WTC11 (cell line): ENCODE results near the gene KNDC1. TPM values are rescaled to one million over a fixed set of nuclear protein-coding genes. Genes with fewer than 3 reads are reported as not detected.

ENCODE experiments used
- ATAC-seq: fragments of 200-7000 bp; cut with Tn5 transposase; 2 replicates; pipeline ENCODE4 v1.10.0; 2021; ENCODE audit warnings: mild to moderate bottlenecking, moderate library complexity
- CTCF ChIA-PET: fragments of 300-600 bp; sonication (Branson Sonifier 250); formaldehyde crosslinking; loops from one replicate; lab custom pipeline; 2021; ENCODE audit warnings: antibody characterized with exemption; lab: Charles Lee
- POLR2A ChIA-PET: fragments of 350-600 bp; sonication (Branson Sonifier 250); formaldehyde crosslinking; loops from one replicate; lab custom pipeline; 2021; ENCODE audit warnings: antibody characterized with exemption; lab: Charles Lee
- DNase-seq: peaks from one replicate; pipeline ENCODE4 v3.0.0; 2021; ENCODE audit warnings: low spot score
- H3K27ac Mint-ChIP-seq: 2 replicates; pipeline ENCODE4 v1.8.0; 2021; ENCODE audit warnings: mixed read lengths
- H3K27me3 Mint-ChIP-seq: 2 replicates; pipeline ENCODE4 v1.8.0; 2021; ENCODE audit warnings: low read depth, mild to moderate bottlenecking, moderate library complexity, mixed read lengths
- H3K36me3 Mint-ChIP-seq: 2 replicates; pipeline ENCODE4 v1.8.0; 2021; ENCODE audit warnings: mixed read lengths
- H3K4me1 Mint-ChIP-seq: 2 replicates; pipeline ENCODE4 v1.8.0; 2022; ENCODE audit warnings: mixed read lengths
- H3K4me3 Mint-ChIP-seq: 2 replicates; pipeline ENCODE4 v1.8.0; 2021; ENCODE audit warnings: mild to moderate bottlenecking, moderate library complexity, mixed read lengths
- H3K9me3 Mint-ChIP-seq: 2 replicates; pipeline ENCODE4 v1.8.0; 2021; ENCODE audit warnings: mixed read lengths
- ELF4 ChIP-seq: sonication (generic); formaldehyde crosslinking; IDR thresholded peaks from 2 replicates; pipeline ENCODE4 v1.8.1; 2022; ENCODE audit warnings: low read depth, mild to moderate bottlenecking, moderate library complexity, missing genetic modification reagents
- EMX1 ChIP-seq: fragments of 250-450 bp; sonication (Bioruptor Pico); IDR thresholded peaks from 2 replicates; pipeline ENCODE4 v1.8.0; 2021; ENCODE audit warnings: mild to moderate bottlenecking
- FOXJ3 ChIP-seq: sonication (generic); formaldehyde crosslinking; IDR thresholded peaks from 2 replicates; pipeline ENCODE4 v1.9.0; 2021; ENCODE audit warnings: missing genetic modification reagents, mild to moderate bottlenecking, borderline replicate concordance
- FOXK1 ChIP-seq: sonication (generic); formaldehyde crosslinking; IDR thresholded peaks from 2 replicates; pipeline ENCODE4 v1.8.0; 2022; ENCODE audit warnings: mild to moderate bottlenecking, moderate library complexity, missing genetic modification reagents
- GTF2I ChIP-seq: fragments of 250-450 bp; sonication (Bioruptor Pico); conservative IDR thresholded peaks from 2 replicates; pipeline ENCODE4 v1.4.0; 2021; ENCODE audit warnings: mild to moderate bottlenecking
- IRF2 ChIP-seq: sonication (generic); formaldehyde crosslinking; IDR thresholded peaks from 2 replicates; pipeline ENCODE4 v1.8.0; 2022; ENCODE audit warnings: low read depth, missing genetic modification reagents, borderline replicate concordance
- NR1H2 ChIP-seq: sonication (generic); formaldehyde crosslinking; IDR thresholded peaks from 2 replicates; pipeline ENCODE4 v1.9.0; 2021; ENCODE audit warnings: mild to moderate bottlenecking, moderate library complexity, missing genetic modification reagents
- ZBTB21 ChIP-seq: sonication (generic); formaldehyde crosslinking; IDR thresholded peaks from 2 replicates; pipeline ENCODE4 v1.8.1; 2023; ENCODE audit warnings: mild to moderate bottlenecking, missing genetic modification reagents, borderline replicate concordance
- ZNF138 ChIP-seq: sonication (generic); formaldehyde crosslinking; conservative IDR thresholded peaks from 2 replicates; pipeline ENCODE4 v1.8.1; 2022; ENCODE audit warnings: mild to moderate bottlenecking, moderate library complexity, missing genetic modification reagents
- ZNF219 ChIP-seq: sonication (generic); formaldehyde crosslinking; IDR thresholded peaks from 2 replicates; pipeline ENCODE4 v1.8.0; 2023; ENCODE audit warnings: missing genetic modification reagents, mild to moderate bottlenecking, borderline replicate concordance
- total RNA-seq: library from RNA; stranded (reverse); gene quantifications from 3 replicates; pipeline ENCODE4 v1.2.3, GENCODE V29; 2021
- TF ChIP-seq, protein P1 (sequence below): sonication (generic); formaldehyde crosslinking; IDR thresholded peaks from 2 replicates; pipeline ENCODE4 v1.8.0; 2022; ENCODE audit warnings: missing genetic modification reagents
- TF ChIP-seq, protein P2 (sequence below): sonication (generic); formaldehyde crosslinking; IDR thresholded peaks from 2 replicates; pipeline ENCODE4 v1.8.1; 2022; ENCODE audit warnings: mild to moderate bottlenecking, moderate library complexity, missing genetic modification reagents
- TF ChIP-seq, protein P3 (sequence below): fragments of 250-450 bp; sonication (Bioruptor Pico); IDR thresholded peaks from 2 replicates; pipeline ENCODE4 v1.9.0; 2021; ENCODE audit warnings: mild to moderate bottlenecking
- TF ChIP-seq, protein P4 (sequence below): sonication (generic); formaldehyde crosslinking; IDR thresholded peaks from 2 replicates; pipeline ENCODE4 v1.8.0; 2023; ENCODE audit warnings: mild to moderate bottlenecking, missing genetic modification reagents
- TF ChIP-seq, protein P5 (sequence below): sonication (generic); formaldehyde crosslinking; IDR thresholded peaks from 2 replicates; pipeline ENCODE4 v1.8.0; 2022; ENCODE audit warnings: mild to moderate bottlenecking, missing genetic modification reagents
- TF ChIP-seq, protein P6 (sequence below): fragments of 250-450 bp; sonication (Bioruptor Pico); IDR thresholded peaks from 2 replicates; pipeline ENCODE4 v1.9.0; 2021; ENCODE audit warnings: moderate library complexity, mild to moderate bottlenecking, inconsistent platforms, borderline replicate concordance
- TF ChIP-seq, protein P7 (sequence below): sonication (generic); formaldehyde crosslinking; IDR thresholded peaks from 2 replicates; pipeline ENCODE4 v1.8.1; 2023; ENCODE audit warnings: mild to moderate bottlenecking, missing genetic modification reagents, moderate library complexity
- TF ChIP-seq, protein P8 (sequence below): fragments of 250-450 bp; sonication (Bioruptor Pico); IDR thresholded peaks from 2 replicates; pipeline ENCODE4 v1.9.0; 2021; ENCODE audit warnings: mild to moderate bottlenecking
- TF ChIP-seq, protein P9 (sequence below): sonication (generic); formaldehyde crosslinking; IDR thresholded peaks from 2 replicates; pipeline ENCODE4 v1.8.0; 2022; ENCODE audit warnings: mild to moderate bottlenecking, missing genetic modification reagents
- TF ChIP-seq, protein P10 (sequence below): sonication (generic); formaldehyde crosslinking; IDR thresholded peaks from 2 replicates; pipeline ENCODE4 v1.8.0; 2022; ENCODE audit warnings: mild to moderate bottlenecking, missing genetic modification reagents

KNDC1 gene
- total RNA-seq, 1 experiment from 2014 or later: 26.6 TPM

DNA sequence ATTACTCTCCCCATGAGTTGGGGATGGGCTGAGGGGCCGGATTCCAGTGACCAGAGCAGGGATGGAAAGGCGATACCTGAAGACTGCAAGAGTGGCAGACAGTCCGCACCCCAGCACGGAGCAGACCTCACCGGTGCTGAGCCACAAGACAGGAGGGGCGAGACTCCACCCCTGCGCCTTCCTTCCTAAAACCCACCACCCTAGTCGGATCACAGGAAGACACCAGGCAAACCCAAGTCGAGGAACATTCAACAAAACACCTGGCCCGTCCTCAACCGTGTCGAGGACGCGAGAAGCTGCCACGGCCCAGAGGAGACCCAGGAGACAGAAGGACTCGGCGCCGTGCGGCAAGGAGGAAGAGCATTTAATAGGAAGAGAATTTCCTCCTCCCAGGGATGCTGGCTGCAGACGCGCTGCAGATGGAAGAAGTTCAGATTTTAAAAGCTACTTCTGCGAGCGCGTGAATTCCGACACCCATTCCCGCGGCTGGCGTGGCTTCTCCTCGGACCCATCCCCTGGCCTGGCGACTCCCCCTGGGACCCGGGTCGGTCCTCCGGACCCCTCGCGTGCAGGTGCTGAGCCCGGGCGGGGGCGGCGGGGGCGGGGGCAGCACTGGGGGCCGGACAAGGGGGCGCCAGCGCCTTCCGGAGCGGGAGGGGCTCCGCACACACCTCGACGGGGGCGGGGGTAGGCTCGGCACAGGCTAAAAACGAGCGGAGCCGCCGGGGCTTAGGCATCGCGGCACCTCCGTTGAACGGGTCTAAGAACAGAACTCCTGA, 69.4 kb downstream of the KNDC1 start:
- ATAC-seq (peak; percentile 50), DNase-seq (peak; percentile 63)
- ChIA-PET CTCF (no interaction called here), POLR2A (no interaction called here)
- Mint-ChIP-seq H3K27me3 (peaks cover 48% of the 10 kb centered on the region), H3K36me3 (peaks cover 6% of the 10 kb centered on the region), H3K27ac (peak overlapping the region; percentile 86), H3K4me1 (peaks cover 51% of the 10 kb centered on the region), H3K9me3 (no peaks in the 10 kb centered on the region), H3K4me3 (peak overlapping the region; percentile 80)
- TF ChIP-seq ZBTB21 (CRISPR knock-in tag) (no peak), EMX1 (CRISPR knock-in tag) (no peak), ZNF138 (CRISPR knock-in tag) (no peak), ZNF219 (no peak), FOXK1 (CRISPR knock-in tag) (no peak), ELF4 (no peak), FOXJ3 (CRISPR knock-in tag) (no peak), GTF2I (CRISPR knock-in tag) (no peak), NR1H2 (CRISPR knock-in tag) (no peak), IRF2 (CRISPR knock-in tag) (no peak)
- TF ChIP-seq, protein P1, sequence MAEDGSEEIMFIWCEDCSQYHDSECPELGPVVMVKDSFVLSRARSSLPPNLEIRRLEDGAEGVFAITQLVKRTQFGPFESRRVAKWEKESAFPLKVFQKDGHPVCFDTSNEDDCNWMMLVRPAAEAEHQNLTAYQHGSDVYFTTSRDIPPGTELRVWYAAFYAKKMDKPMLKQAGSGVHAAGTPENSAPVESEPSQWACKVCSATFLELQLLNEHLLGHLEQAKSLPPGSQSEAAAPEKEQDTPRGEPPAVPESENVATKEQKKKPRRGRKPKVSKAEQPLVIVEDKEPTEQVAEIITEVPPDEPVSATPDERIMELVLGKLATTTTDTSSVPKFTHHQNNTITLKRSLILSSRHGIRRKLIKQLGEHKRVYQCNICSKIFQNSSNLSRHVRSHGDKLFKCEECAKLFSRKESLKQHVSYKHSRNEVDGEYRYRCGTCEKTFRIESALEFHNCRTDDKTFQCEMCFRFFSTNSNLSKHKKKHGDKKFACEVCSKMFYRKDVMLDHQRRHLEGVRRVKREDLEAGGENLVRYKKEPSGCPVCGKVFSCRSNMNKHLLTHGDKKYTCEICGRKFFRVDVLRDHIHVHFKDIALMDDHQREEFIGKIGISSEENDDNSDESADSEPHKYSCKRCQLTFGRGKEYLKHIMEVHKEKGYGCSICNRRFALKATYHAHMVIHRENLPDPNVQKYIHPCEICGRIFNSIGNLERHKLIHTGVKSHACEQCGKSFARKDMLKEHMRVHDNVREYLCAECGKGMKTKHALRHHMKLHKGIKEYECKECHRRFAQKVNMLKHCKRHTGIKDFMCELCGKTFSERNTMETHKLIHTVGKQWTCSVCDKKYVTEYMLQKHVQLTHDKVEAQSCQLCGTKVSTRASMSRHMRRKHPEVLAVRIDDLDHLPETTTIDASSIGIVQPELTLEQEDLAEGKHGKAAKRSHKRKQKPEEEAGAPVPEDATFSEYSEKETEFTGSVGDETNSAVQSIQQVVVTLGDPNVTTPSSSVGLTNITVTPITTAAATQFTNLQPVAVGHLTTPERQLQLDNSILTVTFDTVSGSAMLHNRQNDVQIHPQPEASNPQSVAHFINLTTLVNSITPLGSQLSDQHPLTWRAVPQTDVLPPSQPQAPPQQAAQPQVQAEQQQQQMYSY (CRISPR knock-in tag): no peak
- TF ChIP-seq, protein P2, sequence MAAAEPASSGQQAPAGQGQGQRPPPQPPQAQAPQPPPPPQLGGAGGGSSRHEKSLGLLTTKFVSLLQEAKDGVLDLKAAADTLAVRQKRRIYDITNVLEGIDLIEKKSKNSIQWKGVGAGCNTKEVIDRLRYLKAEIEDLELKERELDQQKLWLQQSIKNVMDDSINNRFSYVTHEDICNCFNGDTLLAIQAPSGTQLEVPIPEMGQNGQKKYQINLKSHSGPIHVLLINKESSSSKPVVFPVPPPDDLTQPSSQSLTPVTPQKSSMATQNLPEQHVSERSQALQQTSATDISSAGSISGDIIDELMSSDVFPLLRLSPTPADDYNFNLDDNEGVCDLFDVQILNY (CRISPR knock-in tag): peak; percentile 14; the same call in 1 of the 2 replicates
- TF ChIP-seq, protein P3, sequence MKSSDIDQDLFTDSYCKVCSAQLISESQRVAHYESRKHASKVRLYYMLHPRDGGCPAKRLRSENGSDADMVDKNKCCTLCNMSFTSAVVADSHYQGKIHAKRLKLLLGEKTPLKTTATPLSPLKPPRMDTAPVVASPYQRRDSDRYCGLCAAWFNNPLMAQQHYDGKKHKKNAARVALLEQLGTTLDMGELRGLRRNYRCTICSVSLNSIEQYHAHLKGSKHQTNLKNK: no peak
- TF ChIP-seq, protein P4, sequence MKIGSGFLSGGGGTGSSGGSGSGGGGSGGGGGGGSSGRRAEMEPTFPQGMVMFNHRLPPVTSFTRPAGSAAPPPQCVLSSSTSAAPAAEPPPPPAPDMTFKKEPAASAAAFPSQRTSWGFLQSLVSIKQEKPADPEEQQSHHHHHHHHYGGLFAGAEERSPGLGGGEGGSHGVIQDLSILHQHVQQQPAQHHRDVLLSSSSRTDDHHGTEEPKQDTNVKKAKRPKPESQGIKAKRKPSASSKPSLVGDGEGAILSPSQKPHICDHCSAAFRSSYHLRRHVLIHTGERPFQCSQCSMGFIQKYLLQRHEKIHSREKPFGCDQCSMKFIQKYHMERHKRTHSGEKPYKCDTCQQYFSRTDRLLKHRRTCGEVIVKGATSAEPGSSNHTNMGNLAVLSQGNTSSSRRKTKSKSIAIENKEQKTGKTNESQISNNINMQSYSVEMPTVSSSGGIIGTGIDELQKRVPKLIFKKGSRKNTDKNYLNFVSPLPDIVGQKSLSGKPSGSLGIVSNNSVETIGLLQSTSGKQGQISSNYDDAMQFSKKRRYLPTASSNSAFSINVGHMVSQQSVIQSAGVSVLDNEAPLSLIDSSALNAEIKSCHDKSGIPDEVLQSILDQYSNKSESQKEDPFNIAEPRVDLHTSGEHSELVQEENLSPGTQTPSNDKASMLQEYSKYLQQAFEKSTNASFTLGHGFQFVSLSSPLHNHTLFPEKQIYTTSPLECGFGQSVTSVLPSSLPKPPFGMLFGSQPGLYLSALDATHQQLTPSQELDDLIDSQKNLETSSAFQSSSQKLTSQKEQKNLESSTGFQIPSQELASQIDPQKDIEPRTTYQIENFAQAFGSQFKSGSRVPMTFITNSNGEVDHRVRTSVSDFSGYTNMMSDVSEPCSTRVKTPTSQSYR: no peak
- TF ChIP-seq, protein P5, sequence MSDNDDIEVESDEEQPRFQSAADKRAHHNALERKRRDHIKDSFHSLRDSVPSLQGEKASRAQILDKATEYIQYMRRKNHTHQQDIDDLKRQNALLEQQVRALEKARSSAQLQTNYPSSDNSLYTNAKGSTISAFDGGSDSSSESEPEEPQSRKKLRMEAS: peak; percentile 74; the same call in 1 of the 2 replicates
- TF ChIP-seq, protein P6, sequence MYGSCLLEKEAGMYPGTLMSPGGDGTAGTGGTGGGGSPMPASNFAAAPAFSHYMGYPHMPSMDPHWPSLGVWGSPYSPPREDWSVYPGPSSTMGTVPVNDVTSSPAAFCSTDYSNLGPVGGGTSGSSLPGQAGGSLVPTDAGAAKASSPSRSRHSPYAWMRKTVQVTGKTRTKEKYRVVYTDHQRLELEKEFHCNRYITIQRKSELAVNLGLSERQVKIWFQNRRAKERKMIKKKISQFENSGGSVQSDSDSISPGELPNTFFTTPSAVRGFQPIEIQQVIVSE (CRISPR knock-in tag): no peak
- TF ChIP-seq, protein P7, sequence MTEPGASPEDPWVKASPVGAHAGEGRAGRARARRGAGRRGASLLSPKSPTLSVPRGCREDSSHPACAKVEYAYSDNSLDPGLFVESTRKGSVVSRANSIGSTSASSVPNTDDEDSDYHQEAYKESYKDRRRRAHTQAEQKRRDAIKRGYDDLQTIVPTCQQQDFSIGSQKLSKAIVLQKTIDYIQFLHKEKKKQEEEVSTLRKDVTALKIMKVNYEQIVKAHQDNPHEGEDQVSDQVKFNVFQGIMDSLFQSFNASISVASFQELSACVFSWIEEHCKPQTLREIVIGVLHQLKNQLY (CRISPR knock-in tag): no peak
- TF ChIP-seq, protein P8, sequence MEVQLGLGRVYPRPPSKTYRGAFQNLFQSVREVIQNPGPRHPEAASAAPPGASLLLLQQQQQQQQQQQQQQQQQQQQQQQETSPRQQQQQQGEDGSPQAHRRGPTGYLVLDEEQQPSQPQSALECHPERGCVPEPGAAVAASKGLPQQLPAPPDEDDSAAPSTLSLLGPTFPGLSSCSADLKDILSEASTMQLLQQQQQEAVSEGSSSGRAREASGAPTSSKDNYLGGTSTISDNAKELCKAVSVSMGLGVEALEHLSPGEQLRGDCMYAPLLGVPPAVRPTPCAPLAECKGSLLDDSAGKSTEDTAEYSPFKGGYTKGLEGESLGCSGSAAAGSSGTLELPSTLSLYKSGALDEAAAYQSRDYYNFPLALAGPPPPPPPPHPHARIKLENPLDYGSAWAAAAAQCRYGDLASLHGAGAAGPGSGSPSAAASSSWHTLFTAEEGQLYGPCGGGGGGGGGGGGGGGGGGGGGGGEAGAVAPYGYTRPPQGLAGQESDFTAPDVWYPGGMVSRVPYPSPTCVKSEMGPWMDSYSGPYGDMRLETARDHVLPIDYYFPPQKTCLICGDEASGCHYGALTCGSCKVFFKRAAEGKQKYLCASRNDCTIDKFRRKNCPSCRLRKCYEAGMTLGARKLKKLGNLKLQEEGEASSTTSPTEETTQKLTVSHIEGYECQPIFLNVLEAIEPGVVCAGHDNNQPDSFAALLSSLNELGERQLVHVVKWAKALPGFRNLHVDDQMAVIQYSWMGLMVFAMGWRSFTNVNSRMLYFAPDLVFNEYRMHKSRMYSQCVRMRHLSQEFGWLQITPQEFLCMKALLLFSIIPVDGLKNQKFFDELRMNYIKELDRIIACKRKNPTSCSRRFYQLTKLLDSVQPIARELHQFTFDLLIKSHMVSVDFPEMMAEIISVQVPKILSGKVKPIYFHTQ (CRISPR knock-in tag): no peak
- TF ChIP-seq, protein P9, sequence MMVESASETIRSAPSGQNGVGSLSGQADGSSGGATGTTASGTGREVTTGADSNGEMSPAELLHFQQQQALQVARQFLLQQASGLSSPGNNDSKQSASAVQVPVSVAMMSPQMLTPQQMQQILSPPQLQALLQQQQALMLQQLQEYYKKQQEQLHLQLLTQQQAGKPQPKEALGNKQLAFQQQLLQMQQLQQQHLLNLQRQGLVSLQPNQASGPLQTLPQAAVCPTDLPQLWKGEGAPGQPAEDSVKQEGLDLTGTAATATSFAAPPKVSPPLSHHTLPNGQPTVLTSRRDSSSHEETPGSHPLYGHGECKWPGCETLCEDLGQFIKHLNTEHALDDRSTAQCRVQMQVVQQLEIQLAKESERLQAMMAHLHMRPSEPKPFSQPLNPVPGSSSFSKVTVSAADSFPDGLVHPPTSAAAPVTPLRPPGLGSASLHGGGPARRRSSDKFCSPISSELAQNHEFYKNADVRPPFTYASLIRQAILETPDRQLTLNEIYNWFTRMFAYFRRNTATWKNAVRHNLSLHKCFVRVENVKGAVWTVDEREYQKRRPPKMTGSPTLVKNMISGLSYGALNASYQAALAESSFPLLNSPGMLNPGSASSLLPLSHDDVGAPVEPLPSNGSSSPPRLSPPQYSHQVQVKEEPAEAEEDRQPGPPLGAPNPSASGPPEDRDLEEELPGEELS (CRISPR knock-in tag): 0 out of 2 replicates have a peak, but pooled peaks have one; percentile 7
- TF ChIP-seq, protein P10, sequence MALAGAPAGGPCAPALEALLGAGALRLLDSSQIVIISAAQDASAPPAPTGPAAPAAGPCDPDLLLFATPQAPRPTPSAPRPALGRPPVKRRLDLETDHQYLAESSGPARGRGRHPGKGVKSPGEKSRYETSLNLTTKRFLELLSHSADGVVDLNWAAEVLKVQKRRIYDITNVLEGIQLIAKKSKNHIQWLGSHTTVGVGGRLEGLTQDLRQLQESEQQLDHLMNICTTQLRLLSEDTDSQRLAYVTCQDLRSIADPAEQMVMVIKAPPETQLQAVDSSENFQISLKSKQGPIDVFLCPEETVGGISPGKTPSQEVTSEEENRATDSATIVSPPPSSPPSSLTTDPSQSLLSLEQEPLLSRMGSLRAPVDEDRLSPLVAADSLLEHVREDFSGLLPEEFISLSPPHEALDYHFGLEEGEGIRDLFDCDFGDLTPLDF (CRISPR knock-in tag): no peak
